GM23338 (cell line): ENCODE data around the gene CDR2L. TPM values are rescaled to one million over a fixed set of nuclear protein-coding genes. Genes with fewer than 3 reads are reported as not detected.
A peak's percentile ranks its signal among the peaks of the same experiment; 100 is the strongest.

Experiments
- ATAC-seq: fragments of 200-7000 bp; cut with Tn5 transposase; 3 replicates; pipeline ENCODE4 v1.9.1; 2020
- DNase-seq: peaks from one replicate; pipeline ENCODE4 v3.0.0-alpha.2; 2015; ENCODE audit warnings: low spot score
- H2AFZ ChIP-seq: fragments of 200-600 bp; sonication (generic); 2 replicates; pipeline ENCODE4 v1.8.0; 2016; ENCODE audit warnings: antibody characterized with exemption, mild to moderate bottlenecking, moderate library complexity
- H3F3A ChIP-seq: fragments of 200-600 bp; sonication (generic); replicated peaks from 2 replicates; pipeline ENCODE4 v1.8.0; 2017; ENCODE audit warnings: antibody characterized with exemption, mixed run types, low read depth
- H3K27ac ChIP-seq: fragments of 200-600 bp; sonication (generic); 2 replicates; pipeline ENCODE4 v1.6.1; 2016; ENCODE audit warnings: low read depth
- H3K27me3 ChIP-seq: fragments of 200-600 bp; sonication (generic); 2 replicates; pipeline ENCODE4 v1.8.0; 2016; ENCODE audit warnings: mild to moderate bottlenecking, mixed run types, moderate library complexity; ENCODE audit not compliant: insufficient read depth
- H3K36me3 ChIP-seq: fragments of 200-600 bp; sonication (generic); 2 replicates; pipeline ENCODE4 v1.8.0; 2016; ENCODE audit warnings: mild to moderate bottlenecking; ENCODE audit not compliant: insufficient read depth
- H3K4me1 ChIP-seq: fragments of 200-600 bp; sonication (generic); 2 replicates; pipeline ENCODE4 v1.8.0; 2016; ENCODE audit warnings: mild to moderate bottlenecking, moderate library complexity; ENCODE audit not compliant: insufficient read depth
- H3K4me2 ChIP-seq: fragments of 200-600 bp; sonication (generic); 2 replicates; pipeline ENCODE4 v1.7.1; 2017; ENCODE audit warnings: mixed run types
- H3K4me3 ChIP-seq: fragments of 200-600 bp; sonication (generic); 2 replicates; pipeline ENCODE4 v1.6.1; 2016; ENCODE audit warnings: mixed run types
- H3K79me2 ChIP-seq: fragments of 200-600 bp; sonication (generic); replicated peaks from 2 replicates; pipeline ENCODE4 v1.8.0; 2017; ENCODE audit warnings: mild to moderate bottlenecking; ENCODE audit not compliant: insufficient read depth
- H3K9me2 ChIP-seq: fragments of 200-600 bp; sonication (generic); 2 replicates; pipeline ENCODE4 v1.8.0; 2017; ENCODE audit not compliant: insufficient read depth
- H4K20me1 ChIP-seq: fragments of 200-600 bp; sonication (generic); replicated peaks from 2 replicates; pipeline ENCODE4 v1.8.0; 2017; ENCODE audit warnings: mild to moderate bottlenecking; ENCODE audit not compliant: insufficient read depth
- H3K27ac Mint-ChIP-seq: 2 replicates; pipeline ENCODE4 v1.8.0; 2020; ENCODE audit warnings: inconsistent platforms, mild to moderate bottlenecking, moderate library complexity, mixed read lengths
- H3K27me3 Mint-ChIP-seq: 3 replicates; pipeline ENCODE4 v1.8.0; 2022; ENCODE audit warnings: low read depth, mild to moderate bottlenecking, moderate library complexity, mixed read lengths, inconsistent platforms; ENCODE audit not compliant: insufficient read depth, poor library complexity
- H3K36me3 Mint-ChIP-seq: 3 replicates; pipeline ENCODE4 v1.8.0; 2021; ENCODE audit warnings: low read depth, mild to moderate bottlenecking, inconsistent platforms, moderate library complexity, mixed read lengths
- H3K4me1 Mint-ChIP-seq: 3 replicates; pipeline ENCODE4 v1.8.0; 2020; ENCODE audit warnings: mild to moderate bottlenecking, inconsistent platforms, mixed read lengths
- H3K4me3 Mint-ChIP-seq: 3 replicates; pipeline ENCODE4 v1.8.0; 2021; ENCODE audit warnings: moderate library complexity, mild to moderate bottlenecking, inconsistent platforms, mixed read lengths
- H3K9me3 Mint-ChIP-seq: 3 replicates; pipeline ENCODE4 v1.8.0; 2020; ENCODE audit warnings: moderate library complexity, mild to moderate bottlenecking, inconsistent platforms, mixed read lengths
- CREB1 ChIP-seq: fragments of 250-450 bp; sonication (Bioruptor Pico); IDR thresholded peaks from 2 replicates; pipeline ENCODE4 v1.5.0; 2020; ENCODE audit warnings: low read depth, mild to moderate bottlenecking, moderate library complexity
- EZH2 ChIP-seq: fragments of 200-600 bp; sonication (generic); IDR thresholded peaks from one replicate; pipeline ENCODE4 v1.8.0; 2017; ENCODE audit warnings: antibody characterized with exemption, mild to moderate bottlenecking, low read depth; ENCODE audit not compliant: unreplicated experiment
- EZH2phosphoT487 ChIP-seq: fragments of 200-600 bp; sonication (generic); IDR thresholded peaks from one replicate; pipeline ENCODE4 v1.8.1; 2018; ENCODE audit warnings: antibody characterized with exemption; ENCODE audit not compliant: unreplicated experiment
- JUNB ChIP-seq: IDR thresholded peaks from one replicate; pipeline ENCODE4 v1.6.1; 2016; ENCODE audit warnings: antibody characterized with exemption; ENCODE audit not compliant: unreplicated experiment
- NANOG ChIP-seq: IDR thresholded peaks from 2 replicates; pipeline ENCODE4 v1.6.1; 2016; ENCODE audit warnings: antibody characterized with exemption, borderline replicate concordance
- POLR2AphosphoS5 ChIP-seq: IDR thresholded peaks from 2 replicates; pipeline ENCODE4 v1.6.1; 2016; ENCODE audit warnings: antibody characterized with exemption, low read depth
- REST ChIP-seq: IDR thresholded peaks from one replicate; pipeline ENCODE4 v1.6.1; 2018; ENCODE audit warnings: antibody characterized with exemption; ENCODE audit not compliant: unreplicated experiment
- STAT1 ChIP-seq: IDR thresholded peaks from one replicate; pipeline ENCODE4 v1.6.1; 2016; ENCODE audit warnings: antibody characterized with exemption; ENCODE audit not compliant: unreplicated experiment
- ZNF114 ChIP-seq: fragments of 250-450 bp; sonication (Bioruptor Pico); IDR thresholded peaks from 2 replicates; pipeline ENCODE4 v1.5.0; 2020; ENCODE audit warnings: mild to moderate bottlenecking, moderate library complexity
- ZNF331 ChIP-seq: fragments of 250-450 bp; sonication (Bioruptor Pico); IDR thresholded peaks from 2 replicates; pipeline ENCODE4 v1.5.0; 2020; ENCODE audit warnings: low read depth, mild to moderate bottlenecking, moderate library complexity
- ZNF462 ChIP-seq: fragments of 250-450 bp; sonication (Bioruptor Pico); IDR thresholded peaks from 2 replicates; pipeline ENCODE4 v1.5.0; 2020; ENCODE audit warnings: mild to moderate bottlenecking, moderate library complexity
- polyA plus RNA-seq: library from polyadenylated mRNA; unstranded; fragments of >200 nt; fragmentation: Nextera tagmentation; extraction: Ambion mirVana; gene quantifications from 2 replicates; pipeline ENCODE4 v1.2.1, GENCODE V29; 2016
- total RNA-seq: library from RNA; depleted of rRNA; stranded (reverse); fragments of >200 nt; shearing (Covaris generic); gene quantifications from 2 replicates; pipeline ENCODE4 v1.2.3, GENCODE V29; 2014
- TF ChIP-seq, protein P1 (sequence below): IDR thresholded peaks from 2 replicates; pipeline ENCODE4 v1.6.1; 2016; ENCODE audit warnings: antibody characterized with exemption
- TF ChIP-seq, protein P2 (sequence below), 2 experiments: fragments of 200-600 bp in 1 of 2; sonication (generic) in 1 of 2; conservative IDR thresholded peaks; 2 replicates each; pipeline versions ENCODE4 v1.5.1 to v1.6.1; 2016 to 2017; ENCODE audit warnings: antibody characterized with exemption in 2 of 2, low read depth in 2 of 2, mild to moderate bottlenecking in 2 of 2, moderate library complexity in 1 of 2

CDR2L gene
- total and polyA plus RNA-seq, 2 experiments from 2014 or later: 17.7 to 35.8 TPM

DNA sequence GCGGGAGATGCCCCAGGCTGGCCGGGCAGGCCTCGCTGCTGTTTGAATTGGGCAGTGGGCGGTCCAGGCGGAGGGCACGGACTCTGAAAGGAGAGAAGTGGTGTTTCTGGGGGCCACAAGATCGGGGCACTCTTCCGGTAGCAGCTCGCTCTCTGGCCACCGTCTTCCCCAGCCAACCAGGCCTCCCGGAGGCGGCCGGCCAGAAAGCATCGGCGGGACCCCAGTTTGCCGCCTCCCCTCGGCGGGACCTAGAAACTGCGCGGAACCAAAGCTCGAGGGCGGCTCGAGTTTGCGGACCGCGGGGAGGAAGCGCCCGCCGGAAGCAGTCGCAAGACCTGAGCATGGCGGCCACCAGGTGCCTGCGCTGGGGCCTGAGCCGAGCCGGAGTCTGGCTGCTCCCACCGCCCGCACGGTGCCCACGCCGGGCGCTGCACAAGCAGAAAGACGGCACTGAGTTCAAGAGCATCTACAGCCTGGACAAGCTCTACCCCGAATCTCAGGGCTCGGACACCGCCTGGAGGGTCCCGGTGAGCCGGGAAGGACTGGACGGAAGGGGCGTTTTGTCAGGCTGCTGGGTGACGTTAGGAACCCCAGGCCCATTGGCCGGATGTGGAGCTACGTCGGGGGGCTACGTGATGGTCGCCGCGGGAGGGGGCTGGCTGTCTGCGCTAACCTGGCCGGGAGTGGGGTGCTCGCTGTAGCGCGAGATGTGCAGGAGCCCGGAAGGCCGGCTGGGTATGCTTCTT is 25.1 kb downstream of the CDR2L start, which contains the start of gene MRPL58:
Gene MRPL58, plus strand, starts transcription at position 325 of the 746 bp plus-strand sequence. Its CDS starts 17 bp downstream, at position 342.
- peak within 1 kb of the TSS; percentile 100 for H3K27ac ChIP-seq
- peak within 1 kb of the TSS; percentile 88 for H3K4me3 ChIP-seq
- DNase-seq: peak; percentile 97
- Mint-ChIP-seq H3K27me3 (peaks cover 4% of the 10 kb centered on the region), H3K36me3 (peaks cover 19% of the 10 kb centered on the region), H3K9me3 (no peaks in the 10 kb centered on the region; the same call in 1 of the 3 replicates), H3K4me1 (peaks cover 26% of the 10 kb centered on the region), H3K27ac (peak within 1 kb of the TSS; percentile 96), H3K4me3 (peak within 1 kb of the TSS; percentile 84)
- peak within 1 kb of the TSS; percentile 100 for H2AFZ ChIP-seq
- TF ChIP-seq STAT1: no peak
- TF ChIP-seq, protein P1, sequence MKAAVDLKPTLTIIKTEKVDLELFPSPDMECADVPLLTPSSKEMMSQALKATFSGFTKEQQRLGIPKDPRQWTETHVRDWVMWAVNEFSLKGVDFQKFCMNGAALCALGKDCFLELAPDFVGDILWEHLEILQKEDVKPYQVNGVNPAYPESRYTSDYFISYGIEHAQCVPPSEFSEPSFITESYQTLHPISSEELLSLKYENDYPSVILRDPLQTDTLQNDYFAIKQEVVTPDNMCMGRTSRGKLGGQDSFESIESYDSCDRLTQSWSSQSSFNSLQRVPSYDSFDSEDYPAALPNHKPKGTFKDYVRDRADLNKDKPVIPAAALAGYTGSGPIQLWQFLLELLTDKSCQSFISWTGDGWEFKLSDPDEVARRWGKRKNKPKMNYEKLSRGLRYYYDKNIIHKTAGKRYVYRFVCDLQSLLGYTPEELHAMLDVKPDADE: peak; percentile 76
- TF ChIP-seq, protein P2, sequence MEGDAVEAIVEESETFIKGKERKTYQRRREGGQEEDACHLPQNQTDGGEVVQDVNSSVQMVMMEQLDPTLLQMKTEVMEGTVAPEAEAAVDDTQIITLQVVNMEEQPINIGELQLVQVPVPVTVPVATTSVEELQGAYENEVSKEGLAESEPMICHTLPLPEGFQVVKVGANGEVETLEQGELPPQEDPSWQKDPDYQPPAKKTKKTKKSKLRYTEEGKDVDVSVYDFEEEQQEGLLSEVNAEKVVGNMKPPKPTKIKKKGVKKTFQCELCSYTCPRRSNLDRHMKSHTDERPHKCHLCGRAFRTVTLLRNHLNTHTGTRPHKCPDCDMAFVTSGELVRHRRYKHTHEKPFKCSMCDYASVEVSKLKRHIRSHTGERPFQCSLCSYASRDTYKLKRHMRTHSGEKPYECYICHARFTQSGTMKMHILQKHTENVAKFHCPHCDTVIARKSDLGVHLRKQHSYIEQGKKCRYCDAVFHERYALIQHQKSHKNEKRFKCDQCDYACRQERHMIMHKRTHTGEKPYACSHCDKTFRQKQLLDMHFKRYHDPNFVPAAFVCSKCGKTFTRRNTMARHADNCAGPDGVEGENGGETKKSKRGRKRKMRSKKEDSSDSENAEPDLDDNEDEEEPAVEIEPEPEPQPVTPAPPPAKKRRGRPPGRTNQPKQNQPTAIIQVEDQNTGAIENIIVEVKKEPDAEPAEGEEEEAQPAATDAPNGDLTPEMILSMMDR (conservative IDR thresholded peaks at IDR 0.05; ENCODE audit: low read depth in 2 of 2): peak in 1 of 2 experiments; percentile 30; a peak in 1 of 4 replicates
- TF ChIP-seq EZH2: no peak
- TF ChIP-seq CREB1 (CRISPR knock-in tag): peak; percentile 81
- no peak for TF ChIP-seq JUNB
- no peak for TF ChIP-seq ZNF331 (CRISPR knock-in tag)
- TF ChIP-seq POLR2AphosphoS5: peak; percentile 89
- TF ChIP-seq NANOG: no peak
- no peak for TF ChIP-seq EZH2phosphoT487
- TF ChIP-seq ZNF114 (CRISPR knock-in tag): no peak
- no peak for TF ChIP-seq ZNF462
- TF ChIP-seq REST: no peak
- peak within 1 kb of the TSS; percentile 99 for H3K4me2 ChIP-seq
- no peaks in the 10 kb centered on the region for H3K27me3 ChIP-seq
- H3K9me2 ChIP-seq: no peaks in the 10 kb centered on the region
- peak; percentile 88 for ATAC-seq
- peaks cover 19% of the 10 kb centered on the region for H3K79me2 ChIP-seq
- peaks cover 14% of the 10 kb centered on the region for H3F3A ChIP-seq
- H3K4me1 ChIP-seq: peaks cover 20% of the 10 kb centered on the region
- no peaks in the 10 kb centered on the region for H3K36me3 ChIP-seq
- H4K20me1 ChIP-seq: no peaks in the 10 kb centered on the region
